IPS DF 19.7 (cell line): ENCODE results near the gene GPC5.
A peak's percentile ranks its signal among the peaks of the same experiment; 100 is the strongest.

Source experiments
- DNase-seq: peaks from one replicate; pipeline ENCODE4 v3.0.0-alpha.2; 2013; ENCODE audit warnings: low read depth, low spot score

GPC5 gene

GRCh38 chr13:91537376-91537775 lies 139.0 kb downstream of the GPC5 start:
- DNase-seq, result no peak

DNA sequence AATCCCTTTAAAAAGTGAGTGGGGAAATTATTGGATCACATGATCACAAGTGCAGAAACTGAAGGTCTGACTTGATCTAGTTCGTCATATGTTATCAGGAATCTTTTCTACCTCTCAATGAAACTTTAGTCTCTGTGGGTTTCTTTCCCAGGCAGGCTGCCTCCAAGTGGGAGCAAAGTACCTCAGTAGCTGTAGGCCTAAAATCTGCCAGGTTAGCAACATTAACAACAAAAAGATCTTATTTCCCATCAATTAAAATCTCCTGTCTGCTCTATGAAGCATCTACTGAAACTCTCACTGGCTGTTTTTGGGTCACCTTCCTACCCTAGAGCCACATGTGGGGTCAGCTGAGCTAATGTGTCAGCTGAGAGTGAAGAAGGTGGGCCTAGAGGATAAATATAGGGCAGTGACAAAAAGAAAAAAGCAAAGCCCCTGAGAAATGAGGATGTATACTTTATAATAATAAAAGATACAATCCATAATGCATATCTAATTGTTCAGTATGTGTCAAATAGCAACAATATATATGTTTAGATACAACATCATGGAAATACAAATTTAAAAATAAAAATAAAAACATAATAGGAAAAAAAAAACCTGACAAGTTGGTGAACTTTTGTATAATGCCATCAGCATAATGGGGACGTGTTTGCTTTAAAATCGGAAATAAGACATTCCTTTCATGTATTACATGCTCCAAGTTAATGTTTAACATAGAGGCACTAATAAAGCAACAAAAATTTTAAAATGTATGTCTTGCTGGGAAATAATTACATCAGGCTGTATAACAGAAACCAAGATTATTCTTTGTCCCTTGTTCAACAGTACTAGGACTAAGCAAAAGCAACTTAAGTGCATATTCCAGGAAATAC lies 141.1 kb downstream of the GPC5 start:
- no peak for DNase-seq

DNA sequence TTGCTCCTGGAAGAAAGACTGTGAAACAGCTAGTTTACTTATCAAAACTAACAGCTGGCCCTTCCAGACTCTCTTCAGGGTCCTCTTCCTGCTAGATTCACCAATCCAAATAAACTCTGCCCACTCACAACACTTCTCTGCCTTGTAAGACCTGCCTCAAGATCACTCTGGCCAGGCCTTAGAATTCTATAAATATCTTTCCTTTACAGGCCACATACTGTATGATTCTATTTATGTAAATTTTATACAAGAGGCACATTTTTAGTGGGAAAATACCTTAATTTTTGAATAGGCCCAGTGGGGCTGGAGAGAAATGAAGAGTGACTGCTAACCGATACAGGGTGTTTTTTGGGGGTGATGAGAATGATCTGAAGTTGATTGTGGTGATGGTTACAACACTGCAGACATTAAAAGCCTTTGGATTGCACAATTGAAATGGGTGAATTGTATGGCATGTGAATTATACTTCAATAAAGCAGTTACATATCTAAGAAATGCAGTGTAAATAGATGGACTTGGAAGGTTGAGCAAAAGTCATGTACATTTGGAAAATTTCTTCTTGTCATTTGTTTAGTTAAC lies 141.8 kb downstream of the GPC5 start:
- DNase-seq, result no peak

- DNase-seq, result no peak
Observed at GRCh38 chr13:91544723-91545122, 146.3 kb downstream of the GPC5 start.

GRCh38 chr13:91546900-91547299 lies 148.5 kb downstream of the GPC5 start:
- no peak for DNase-seq

GRCh38 chr13:91553584-91553983 lies 155.2 kb downstream of the GPC5 start:
- DNase-seq, result no peak

GRCh38 chr13:91554101-91554500 lies 155.7 kb downstream of the GPC5 start:
- DNase-seq, result no peak

- DNase-seq, result no peak
Observed at GRCh38 chr13:91557328-91558090, 159.1 kb downstream of the GPC5 start.

DNA sequence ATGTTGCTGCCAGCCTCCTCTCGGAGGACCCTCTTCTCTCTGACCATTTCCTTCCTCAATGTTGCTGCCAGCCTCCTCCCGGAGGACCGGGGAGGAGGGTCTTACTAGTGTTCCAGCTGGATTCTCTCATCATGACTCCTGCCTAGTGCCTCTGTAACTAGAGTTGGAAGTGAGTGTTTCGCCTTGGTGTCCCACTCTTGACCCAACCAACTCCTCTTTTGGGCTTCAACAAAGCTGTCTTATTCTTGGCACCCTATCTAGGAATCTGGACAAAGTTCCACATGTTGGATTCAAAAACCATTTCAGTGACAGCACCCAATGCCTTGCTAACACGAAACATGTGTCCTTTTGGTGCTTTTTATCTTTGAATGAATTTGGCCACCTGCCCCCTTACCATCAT lies 165.4 kb downstream of the GPC5 start:
- DNase-seq, result no peak

DNA sequence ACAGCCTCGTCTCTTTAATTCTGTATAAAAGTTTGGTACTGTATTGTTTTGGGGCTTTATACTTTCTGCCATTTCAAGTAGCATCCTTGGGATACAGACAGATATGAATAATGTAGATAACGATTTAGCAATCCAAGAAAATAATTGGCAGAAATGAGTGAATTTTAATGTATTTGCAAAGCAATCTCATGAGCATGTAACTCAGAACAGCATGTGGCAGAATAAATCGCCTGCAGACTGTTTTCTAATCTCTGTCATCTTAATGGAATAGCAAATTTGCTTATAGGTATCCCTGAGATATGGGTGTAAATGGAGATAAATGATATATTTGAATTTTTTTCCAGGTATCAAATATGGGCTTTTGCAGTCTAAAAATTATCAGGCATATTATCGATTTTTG lies 166.0 kb downstream of the GPC5 start:
- DNase-seq, result no peak

DNA sequence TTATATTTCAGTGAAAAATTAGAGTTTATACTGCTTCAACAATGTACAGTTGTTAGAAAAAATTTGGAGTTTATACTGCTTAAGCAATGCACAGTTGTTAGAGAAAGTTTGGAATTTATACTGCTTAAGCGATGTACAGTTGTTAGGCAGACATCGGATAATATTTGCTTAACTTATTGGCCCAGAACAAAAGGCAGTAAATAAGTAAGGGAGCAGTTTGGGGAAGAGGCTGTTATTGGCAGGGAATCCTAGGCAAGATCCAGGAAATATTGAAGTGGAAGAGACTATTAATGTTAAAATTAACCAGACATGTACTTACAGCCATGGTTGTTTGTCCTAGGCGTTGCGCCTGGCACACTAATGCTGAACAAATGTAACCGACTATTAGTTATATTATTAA lies 166.9 kb downstream of the GPC5 start:
- DNase-seq, result no peak

DNA sequence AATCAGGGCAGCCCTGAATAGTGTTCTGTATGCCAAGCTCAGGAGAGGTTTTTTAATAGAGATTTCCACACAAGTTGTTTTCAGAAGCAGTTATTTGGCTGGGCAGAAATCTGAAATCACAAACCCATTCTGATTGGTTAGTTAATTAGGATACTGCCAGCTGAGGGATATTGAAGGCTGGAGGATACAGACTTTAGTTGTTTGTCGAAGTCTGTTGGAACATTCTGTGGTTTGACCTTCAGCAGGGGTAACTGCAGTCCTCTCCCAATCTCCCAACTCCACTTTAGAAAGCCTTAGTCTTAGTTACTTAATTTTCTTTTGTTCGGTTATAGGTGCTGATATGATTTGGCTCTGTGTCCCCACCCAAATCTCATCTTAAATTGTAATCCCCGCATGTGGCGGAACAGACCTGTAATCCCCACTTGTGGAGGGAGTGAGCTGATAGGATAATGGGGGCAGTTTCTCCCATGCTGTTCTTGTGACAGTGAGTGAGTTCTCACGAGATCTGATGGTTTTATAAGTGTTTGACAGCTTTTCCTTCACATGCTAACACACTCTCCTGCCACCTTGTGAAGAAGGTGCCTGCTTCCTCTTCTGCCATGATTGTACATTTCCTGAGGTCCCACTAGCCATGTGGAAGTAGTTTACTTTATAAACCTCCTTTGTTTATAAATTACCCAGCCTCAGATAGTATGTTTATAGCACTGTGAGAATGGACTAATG lies 169.2 kb downstream of the GPC5 start:
- DNase-seq, result no peak

- DNase-seq, result no peak
Observed at GRCh38 chr13:91571681-91572080, 173.3 kb downstream of the GPC5 start.

DNA sequence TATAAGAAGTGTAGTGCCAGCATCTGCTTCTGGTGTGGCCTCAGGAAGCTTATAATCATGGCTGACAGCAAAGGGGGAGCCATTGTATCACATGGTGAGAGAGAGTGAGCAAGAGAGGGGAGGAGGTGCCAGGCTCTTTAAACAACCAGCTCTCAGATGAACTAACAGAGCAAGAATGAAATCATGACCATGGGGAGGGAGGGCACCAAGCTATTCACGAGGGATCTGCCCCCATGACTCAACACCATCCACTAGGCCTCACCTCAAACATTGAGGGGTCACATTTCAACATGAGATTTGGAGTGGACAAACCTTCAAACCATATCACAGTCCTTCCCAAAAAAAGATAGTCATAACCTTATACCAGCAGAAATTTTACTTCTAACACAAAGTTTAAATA lies 174.0 kb downstream of the GPC5 start:
- DNase-seq, result no peak

GRCh38 chr13:91572944-91573598 lies 174.7 kb downstream of the GPC5 start:
- no peak for DNase-seq

GRCh38 chr13:91574766-91575165 lies 176.3 kb downstream of the GPC5 start:
- no peak for DNase-seq

DNA sequence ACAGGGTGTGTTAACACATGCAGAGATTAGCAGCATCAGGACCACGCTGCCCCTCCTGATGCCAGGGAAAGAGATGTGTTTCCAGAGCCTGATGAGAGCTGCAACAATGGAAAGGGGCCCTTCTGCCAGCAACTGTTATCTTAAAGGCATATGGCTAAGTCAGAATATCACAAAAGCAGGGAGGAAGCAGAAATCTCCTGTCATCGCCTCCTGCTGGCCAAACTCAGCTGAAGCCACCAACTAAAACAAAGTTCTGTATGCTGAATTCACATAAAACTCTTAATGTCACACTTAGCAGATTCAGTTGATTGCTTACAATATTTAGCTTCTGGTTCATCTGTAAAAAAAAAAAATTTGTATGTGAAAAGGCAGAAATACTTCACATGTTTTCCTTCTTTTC lies 178.2 kb downstream of the GPC5 start:
- peak; percentile 7 for DNase-seq

DNA sequence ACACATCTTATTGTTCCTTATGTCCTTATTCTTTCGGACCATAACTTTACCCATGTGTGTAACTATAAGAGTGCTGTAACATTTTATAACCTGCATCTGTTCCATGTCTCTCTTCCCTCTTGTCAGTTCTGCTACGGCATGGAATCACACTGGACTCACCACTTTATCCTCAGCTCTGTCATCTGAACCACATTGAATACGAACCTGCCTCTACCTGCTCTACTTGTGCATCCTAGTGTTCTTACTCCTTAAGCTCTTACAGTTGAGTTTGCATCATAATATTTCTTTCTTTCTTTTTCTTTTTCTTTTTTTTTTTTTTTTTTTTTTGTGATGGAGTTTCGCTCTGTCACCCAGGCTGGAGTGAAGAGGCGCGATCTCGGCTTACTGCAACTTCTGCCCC lies 180.9 kb downstream of the GPC5 start:
- no peak for DNase-seq

- DNase-seq, result no peak
Observed at GRCh38 chr13:91580749-91581148, 182.3 kb downstream of the GPC5 start.

DNA sequence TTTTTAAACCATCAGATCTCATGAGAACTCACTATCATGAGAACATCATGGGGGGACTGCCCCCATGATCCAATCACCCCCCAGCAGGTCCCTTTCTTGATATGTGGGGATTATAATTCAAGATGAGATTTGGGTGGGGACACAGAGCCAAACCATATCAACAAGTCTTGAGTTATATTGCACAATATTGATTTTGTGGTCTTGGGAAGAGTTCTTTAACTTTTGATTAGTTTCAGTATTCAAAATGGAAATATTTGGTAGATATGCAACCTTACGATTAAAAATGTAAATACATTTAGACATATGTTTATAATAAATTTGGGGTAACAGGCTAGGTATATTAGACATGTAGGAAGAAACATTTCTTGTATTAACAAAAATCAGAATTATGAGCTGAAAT lies 188.2 kb downstream of the GPC5 start:
- DNase-seq, result no peak

DNA sequence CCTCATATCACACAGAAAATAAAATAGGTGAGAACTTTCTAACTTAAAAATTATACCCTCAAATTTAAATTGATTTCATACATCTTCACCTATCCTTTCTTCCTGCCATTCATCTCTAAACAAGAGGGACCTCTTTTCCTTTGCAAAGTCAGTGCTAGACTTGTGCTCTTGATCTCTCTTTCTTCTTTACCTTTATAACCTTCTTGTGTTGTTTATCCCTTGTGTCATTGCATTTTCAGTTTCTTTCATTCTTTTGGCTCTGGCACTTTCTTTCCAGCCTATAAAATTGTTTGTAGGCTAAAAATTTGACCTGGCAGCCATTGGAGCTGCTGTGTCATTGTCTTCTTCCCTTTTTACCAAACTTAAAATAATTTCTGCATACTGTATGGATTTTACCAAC lies 190.1 kb downstream of the GPC5 start:
- DNase-seq, result no peak
